Limb (tissue), 2 donors: ENCODE measurements around the gene IQCC.
"Not testable (repeated sequence)": the region's sequence is repeated elsewhere in the genome, so short reads cannot be mapped to it uniquely, and the experiment has no call there.

Experiments
- DNase-seq, 2 donors: peaks; one replicate each; pipeline ENCODE4 v3.0.0-alpha.2; 2016; ENCODE audit errors: extremely low spot score in 2 of 2

IQCC gene

GRCh38 chr1:32205401-32206370 is at the start of gene IQCC:
Gene IQCC, plus strand, starts transcription at chr1:32205671. Its CDS starts 11 bp downstream, at chr1:32205682.
- peak; percentile 83 to 93 for DNase-seq

GRCh38 chr1:32159189-32159588 is 46.3 kb upstream of the IQCC start:
- no peak for DNase-seq

GRCh38 chr1:32163405-32163804 is 42.1 kb upstream of the IQCC start:
- no peak for DNase-seq

GRCh38 chr1:32165633-32166032 is 39.8 kb upstream of the IQCC start:
- not testable (repeated sequence) for DNase-seq

- no peak for DNase-seq
Observed at GRCh38 chr1:32170991-32171390, 34.5 kb upstream of the IQCC start.

GRCh38 chr1:32172621-32173245 is 32.7 kb upstream of the IQCC start:
- no peak for DNase-seq

- no peak for DNase-seq
Observed at GRCh38 chr1:32178380-32179192, 26.9 kb upstream of the IQCC start.

- no peak for DNase-seq
Observed at GRCh38 chr1:32179193-32179442, 26.4 kb upstream of the IQCC start.

GRCh38 chr1:32179443-32180185 is 25.9 kb upstream of the IQCC start, which contains the start of gene TXLNA:
Gene TXLNA, plus strand, starts transcription at chr1:32179675. Its CDS starts 671 bp downstream, at chr1:32180346.
- DNase-seq = peak; percentile 96

- peak; percentile 21 to 72 for DNase-seq
Observed at GRCh38 chr1:32180186-32181060, 25.0 kb upstream of the IQCC start.

- no peak for DNase-seq
Observed at GRCh38 chr1:32181065-32181464, 24.4 kb upstream of the IQCC start.

- DNase-seq = no peak
Observed at GRCh38 chr1:32181563-32181962, 23.9 kb upstream of the IQCC start.

GRCh38 chr1:32182060-32182459 is 23.4 kb upstream of the IQCC start:
- no peak for DNase-seq

GRCh38 chr1:32184650-32185049 is 20.8 kb upstream of the IQCC start:
- no peak for DNase-seq

GRCh38 chr1:32186077-32186476 is 19.4 kb upstream of the IQCC start:
- no peak for DNase-seq

GRCh38 chr1:32186491-32186890 is 19.0 kb upstream of the IQCC start:
- no peak for DNase-seq

GRCh38 chr1:32187850-32188249 is 17.6 kb upstream of the IQCC start:
- no peak for DNase-seq

- no peak for DNase-seq
Observed at GRCh38 chr1:32192220-32192948, 13.1 kb upstream of the IQCC start.

- no peak for DNase-seq
Observed at GRCh38 chr1:32194984-32195383, 10.5 kb upstream of the IQCC start.

- no peak for DNase-seq
Observed at GRCh38 chr1:32195531-32195930, 9.9 kb upstream of the IQCC start.
